Measurements from ENCODE around the gene NEU3. TPM values are rescaled to one million over a fixed set of nuclear protein-coding genes. Genes with fewer than 3 reads are reported as not detected.

NEU3 gene
- total RNA-seq, 1 experiment from 2014 or later: 9.9 TPM

- Histone ChIP-seq H4K20me1 (ENCODE audit: insufficient read depth) (no peaks in the 10 kb centered on the region), H3K4me1 (replicated peaks; ENCODE audit: insufficient read depth) (0 out of 2 replicates have a peak, but pooled peaks cover 6% of the 10 kb centered on the region), H3K27ac (no peak overlapping the region), H3K9me2 (ENCODE audit: insufficient read depth) (no peaks in the 10 kb centered on the region), H2AFZ (no peak overlapping the region), H3K4me3 (no peak overlapping the region), H3K9me3 (ENCODE audit: insufficient read depth, low read depth) (no peaks in the 10 kb centered on the region), H3F3A (ENCODE audit: insufficient read depth, low read depth) (no peaks in the 10 kb centered on the region), H3K79me2 (ENCODE audit: low read depth) (no peaks in the 10 kb centered on the region), H3K36me3 (ENCODE audit: low read depth) (no peaks in the 10 kb centered on the region), H3K4me2 (no peak overlapping the region), H3K27me3 (ENCODE audit: insufficient read depth, low read depth) (peaks cover 27% of the 10 kb centered on the region)
- BruUV-seq (replicated peaks): no TSS peak
- intact Hi-C loops (cut with micrococcal nuclease; ENCODE audit: unreplicated experiment): no loop called here
- CTCF ChIA-PET: interaction anchor here (1.0 to 1.5 kb wide), 2 partner anchors 9 to 21 kb away, joined by 3 to 5 read pairs; no protein-coding TSS in a partner anchor
- POLR2A ChIA-PET (ENCODE audit: unreplicated experiment): no interaction called here
- TF ChIP-seq CTCF (conservative IDR thresholded peaks at IDR 0.05): peak; percentile 89
- no peak for TF ChIP-seq EZH2 (IDR thresholded peaks at IDR 0.05; ENCODE audit: low read depth)
- peak; percentile 35 to 57 for DNase-seq
Measured at GRCh38 chr11:75031771-75032549, 43.2 kb downstream of the NEU3 start.

- Histone ChIP-seq H3F3A (ENCODE audit: insufficient read depth, low read depth) (no peaks in the 10 kb centered on the region), H3K79me2 (ENCODE audit: low read depth) (no peaks in the 10 kb centered on the region), H3K9me2 (ENCODE audit: insufficient read depth) (no peaks in the 10 kb centered on the region), H3K27ac (no peak overlapping the region), H3K4me2 (no peak overlapping the region), H3K27me3 (ENCODE audit: insufficient read depth, low read depth) (peaks cover 22% of the 10 kb centered on the region), H3K9me3 (ENCODE audit: insufficient read depth, low read depth) (no peaks in the 10 kb centered on the region), H3K4me1 (replicated peaks; ENCODE audit: insufficient read depth) (0 out of 2 replicates have a peak, but pooled peaks cover 6% of the 10 kb centered on the region), H3K36me3 (ENCODE audit: low read depth) (no peaks in the 10 kb centered on the region), H3K4me3 (no peak overlapping the region), H2AFZ (no peak overlapping the region), H4K20me1 (ENCODE audit: insufficient read depth) (no peaks in the 10 kb centered on the region)
- TF ChIP-seq CTCF (conservative IDR thresholded peaks at IDR 0.05) (no peak), EZH2 (IDR thresholded peaks at IDR 0.05; ENCODE audit: low read depth) (no peak)
- no TSS peak for BruUV-seq (replicated peaks)
- intact Hi-C loops (cut with micrococcal nuclease; ENCODE audit: unreplicated experiment): no loop called here
- DNase-seq: peak in 1 of 2 experiments; percentile 26
- POLR2A ChIA-PET (ENCODE audit: unreplicated experiment): no interaction called here
- CTCF ChIA-PET: interaction anchor here (1.5 kb wide), 1 partner anchor 10 kb away, joined by 5 read pairs; no protein-coding TSS in a partner anchor
Measured at GRCh38 chr11:75032550-75032935, 43.8 kb downstream of the NEU3 start.

GRCh38 chr11:75033916-75034315 is 45.2 kb downstream of the NEU3 start:
- ChIA-PET POLR2A (ENCODE audit: unreplicated experiment) (no interaction called here), CTCF (no interaction called here)
- H3K4me2 ChIP-seq: no peak overlapping the region
- intact Hi-C loops (cut with micrococcal nuclease; ENCODE audit: unreplicated experiment): no loop called here
- no peaks in the 10 kb centered on the region for H3K9me3 ChIP-seq (ENCODE audit: insufficient read depth, low read depth)
- H3F3A ChIP-seq (ENCODE audit: insufficient read depth, low read depth): no peaks in the 10 kb centered on the region
- no peaks in the 10 kb centered on the region for H4K20me1 ChIP-seq (ENCODE audit: insufficient read depth)
- H3K79me2 ChIP-seq (ENCODE audit: low read depth): no peaks in the 10 kb centered on the region
- BruUV-seq (replicated peaks): no TSS peak
- H3K9me2 ChIP-seq (ENCODE audit: insufficient read depth): no peaks in the 10 kb centered on the region
- H3K27ac ChIP-seq: no peak overlapping the region
- no peak overlapping the region for H2AFZ ChIP-seq
- TF ChIP-seq EZH2 (IDR thresholded peaks at IDR 0.05; ENCODE audit: low read depth): no peak
- TF ChIP-seq CTCF (conservative IDR thresholded peaks at IDR 0.05): no peak
- H3K4me1 ChIP-seq (replicated peaks; ENCODE audit: insufficient read depth): 0 out of 2 replicates have a peak, but pooled peaks cover 6% of the 10 kb centered on the region
- no peak overlapping the region for H3K4me3 ChIP-seq
- H3K27me3 ChIP-seq (ENCODE audit: insufficient read depth, low read depth): peaks cover 10% of the 10 kb centered on the region; the same call in 1 of the 2 replicates
- DNase-seq: no peak
- H3K36me3 ChIP-seq (ENCODE audit: low read depth): no peaks in the 10 kb centered on the region

Data from PC-9 (cell line).